GM12873 (cell line): Measurements from ENCODE around the gene SPP1.

Source experiments
- TF ChIP-seq, protein P1 (sequence below): IDR thresholded peaks from 2 replicates; pipeline ENCODE4 v1.5.1; 2012; ENCODE audit warnings: low read depth, mild to moderate bottlenecking, moderate library complexity, low read length, control low read depth; ENCODE audit not compliant: insufficient read depth; ENCODE audit errors: missing control alignments

SPP1 gene

GRCh38 chr4:87934973-87935372 is 40.5 kb upstream of the SPP1 start:
- TF ChIP-seq, protein P1, sequence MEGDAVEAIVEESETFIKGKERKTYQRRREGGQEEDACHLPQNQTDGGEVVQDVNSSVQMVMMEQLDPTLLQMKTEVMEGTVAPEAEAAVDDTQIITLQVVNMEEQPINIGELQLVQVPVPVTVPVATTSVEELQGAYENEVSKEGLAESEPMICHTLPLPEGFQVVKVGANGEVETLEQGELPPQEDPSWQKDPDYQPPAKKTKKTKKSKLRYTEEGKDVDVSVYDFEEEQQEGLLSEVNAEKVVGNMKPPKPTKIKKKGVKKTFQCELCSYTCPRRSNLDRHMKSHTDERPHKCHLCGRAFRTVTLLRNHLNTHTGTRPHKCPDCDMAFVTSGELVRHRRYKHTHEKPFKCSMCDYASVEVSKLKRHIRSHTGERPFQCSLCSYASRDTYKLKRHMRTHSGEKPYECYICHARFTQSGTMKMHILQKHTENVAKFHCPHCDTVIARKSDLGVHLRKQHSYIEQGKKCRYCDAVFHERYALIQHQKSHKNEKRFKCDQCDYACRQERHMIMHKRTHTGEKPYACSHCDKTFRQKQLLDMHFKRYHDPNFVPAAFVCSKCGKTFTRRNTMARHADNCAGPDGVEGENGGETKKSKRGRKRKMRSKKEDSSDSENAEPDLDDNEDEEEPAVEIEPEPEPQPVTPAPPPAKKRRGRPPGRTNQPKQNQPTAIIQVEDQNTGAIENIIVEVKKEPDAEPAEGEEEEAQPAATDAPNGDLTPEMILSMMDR = no peak

GRCh38 chr4:87937523-87937922 is 38.0 kb upstream of the SPP1 start:
- TF ChIP-seq, protein P1 = no peak

GRCh38 chr4:87938746-87939145 is 36.8 kb upstream of the SPP1 start:
- TF ChIP-seq, protein P1 = no peak

GRCh38 chr4:87939978-87940690 is 35.4 kb upstream of the SPP1 start:
- TF ChIP-seq, protein P1 = no peak

DNA sequence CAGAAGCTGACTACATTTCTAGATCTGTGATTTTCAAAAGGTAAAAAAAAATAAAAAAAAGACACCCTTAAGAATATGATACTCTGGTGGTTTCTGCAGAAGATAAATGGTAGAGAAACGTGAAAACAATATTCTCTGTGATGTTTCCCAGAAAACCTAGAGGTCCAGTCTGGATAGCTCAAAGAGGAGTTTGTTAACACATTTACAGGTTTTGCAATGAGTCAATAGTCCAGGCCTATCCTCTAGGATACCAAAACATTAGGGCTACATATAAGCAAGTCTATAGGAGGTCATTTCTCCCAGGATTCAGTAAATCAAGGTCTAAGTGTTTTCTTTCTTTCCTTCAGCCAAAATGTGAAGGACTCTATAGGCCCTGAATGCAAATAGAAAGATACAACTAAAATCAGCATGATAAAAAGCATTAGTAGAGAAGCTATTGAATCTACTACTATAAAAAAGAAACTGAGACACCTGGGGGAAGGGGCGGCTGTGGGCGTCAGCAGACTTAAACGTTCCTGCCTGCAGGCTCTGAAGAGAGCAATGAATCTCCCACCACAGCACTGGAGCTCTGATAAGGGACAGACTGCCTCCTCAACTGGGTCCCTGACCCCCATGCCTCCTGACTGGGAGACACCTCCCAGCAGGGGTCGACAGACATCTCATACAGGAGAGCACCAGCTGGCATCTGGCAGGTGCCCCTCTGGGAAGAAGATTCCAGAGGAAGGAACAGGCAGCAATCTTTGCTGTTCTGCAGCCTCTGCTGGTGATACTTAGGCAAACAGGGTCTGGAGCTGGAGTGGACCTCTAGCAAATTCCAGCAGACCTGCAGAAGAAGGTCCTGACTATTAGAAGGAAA is 33.7 kb upstream of the SPP1 start:
- TF ChIP-seq, protein P1 = no peak

DNA sequence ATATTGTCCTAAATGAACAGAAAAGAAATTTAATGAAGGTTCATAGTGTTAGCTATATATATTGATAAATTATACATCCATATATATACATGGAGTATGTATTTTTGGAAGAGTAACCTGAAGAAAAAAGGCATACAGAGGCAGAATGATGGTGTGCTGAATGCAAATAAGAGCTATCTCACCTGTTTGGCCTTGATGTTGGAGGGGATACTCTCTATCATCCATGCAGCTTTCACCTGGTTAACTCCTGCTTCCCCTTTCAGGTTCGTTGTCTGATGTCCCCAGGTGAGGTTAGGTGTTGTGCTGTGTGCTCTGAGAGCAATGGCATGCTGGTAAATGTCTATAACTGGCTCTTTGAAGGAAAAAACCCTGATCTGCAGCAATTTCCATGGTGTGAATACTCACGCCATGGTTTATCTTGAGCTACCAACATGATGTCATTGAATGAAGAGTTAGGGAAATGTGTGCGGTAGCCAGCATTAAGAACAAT is 31.8 kb upstream of the SPP1 start:
- TF ChIP-seq, protein P1 = no peak

- TF ChIP-seq, protein P1 = no peak
These were observed 30.5 kb upstream of the SPP1 start for GRCh38 chr4:87944967-87945366.
